ENCODE results near the gene OR2D2. TPM values are rescaled to one million over a fixed set of nuclear protein-coding genes. Genes with fewer than 3 reads are reported as not detected.
"Not testable (repeated sequence)": the region's sequence is repeated elsewhere in the genome, so short reads cannot be mapped to it uniquely, and the experiment has no call there.

OR2D2 gene
- total RNA-seq, 1 donor from 2014 or later = 0.35 TPM

DNA sequence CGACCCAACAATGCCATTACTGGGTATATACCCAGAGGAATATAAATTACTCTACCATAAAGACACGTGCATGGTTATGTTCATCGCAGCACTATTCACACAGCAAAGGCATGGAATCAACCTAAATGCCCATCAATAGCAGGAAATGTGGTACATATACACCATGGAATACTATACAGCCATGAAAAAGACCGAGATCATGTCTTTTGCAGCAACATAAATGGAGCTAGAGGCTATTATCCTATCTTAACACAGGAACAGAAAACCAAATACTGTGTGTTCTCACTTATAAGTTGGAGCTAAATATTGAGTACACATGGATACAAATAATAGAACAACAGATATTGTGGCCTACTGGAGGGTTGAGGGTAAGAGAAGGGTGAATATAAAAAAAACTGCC is 3.5 kb downstream of the OR2D2 start:
- TF ChIP-seq, protein P1, sequence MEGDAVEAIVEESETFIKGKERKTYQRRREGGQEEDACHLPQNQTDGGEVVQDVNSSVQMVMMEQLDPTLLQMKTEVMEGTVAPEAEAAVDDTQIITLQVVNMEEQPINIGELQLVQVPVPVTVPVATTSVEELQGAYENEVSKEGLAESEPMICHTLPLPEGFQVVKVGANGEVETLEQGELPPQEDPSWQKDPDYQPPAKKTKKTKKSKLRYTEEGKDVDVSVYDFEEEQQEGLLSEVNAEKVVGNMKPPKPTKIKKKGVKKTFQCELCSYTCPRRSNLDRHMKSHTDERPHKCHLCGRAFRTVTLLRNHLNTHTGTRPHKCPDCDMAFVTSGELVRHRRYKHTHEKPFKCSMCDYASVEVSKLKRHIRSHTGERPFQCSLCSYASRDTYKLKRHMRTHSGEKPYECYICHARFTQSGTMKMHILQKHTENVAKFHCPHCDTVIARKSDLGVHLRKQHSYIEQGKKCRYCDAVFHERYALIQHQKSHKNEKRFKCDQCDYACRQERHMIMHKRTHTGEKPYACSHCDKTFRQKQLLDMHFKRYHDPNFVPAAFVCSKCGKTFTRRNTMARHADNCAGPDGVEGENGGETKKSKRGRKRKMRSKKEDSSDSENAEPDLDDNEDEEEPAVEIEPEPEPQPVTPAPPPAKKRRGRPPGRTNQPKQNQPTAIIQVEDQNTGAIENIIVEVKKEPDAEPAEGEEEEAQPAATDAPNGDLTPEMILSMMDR (conservative IDR thresholded peaks at IDR 0.05; ENCODE audit: low read depth, low read length) = no peak
- no peak overlapping the region for H3K4me3 ChIP-seq (ENCODE audit: low read depth, low read length)
- DNase-seq (ENCODE audit: low read depth) = no peak

DNA sequence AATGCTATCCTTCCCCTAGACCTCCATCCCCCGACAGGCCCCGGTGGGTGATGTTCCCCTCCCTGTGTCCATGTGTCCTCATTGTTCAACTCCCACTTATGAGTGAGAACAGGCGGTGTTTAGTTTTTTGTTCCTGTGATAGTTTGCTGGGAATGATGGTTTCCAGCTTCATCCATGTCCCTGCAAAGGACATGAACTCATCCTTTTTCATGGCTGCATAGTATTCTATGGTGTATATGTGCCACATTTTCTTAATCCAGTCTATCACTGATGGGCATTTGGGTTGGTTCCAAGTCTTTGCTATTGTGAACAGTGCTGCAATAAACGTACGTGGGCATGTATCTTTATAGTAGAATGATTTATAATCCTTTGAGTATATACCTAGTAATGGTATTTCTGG is 4.6 kb downstream of the OR2D2 start:
- not testable (repeated sequence) for DNase-seq (ENCODE audit: low read depth); H3K4me3 ChIP-seq (ENCODE audit: low read depth, low read length)

DNA sequence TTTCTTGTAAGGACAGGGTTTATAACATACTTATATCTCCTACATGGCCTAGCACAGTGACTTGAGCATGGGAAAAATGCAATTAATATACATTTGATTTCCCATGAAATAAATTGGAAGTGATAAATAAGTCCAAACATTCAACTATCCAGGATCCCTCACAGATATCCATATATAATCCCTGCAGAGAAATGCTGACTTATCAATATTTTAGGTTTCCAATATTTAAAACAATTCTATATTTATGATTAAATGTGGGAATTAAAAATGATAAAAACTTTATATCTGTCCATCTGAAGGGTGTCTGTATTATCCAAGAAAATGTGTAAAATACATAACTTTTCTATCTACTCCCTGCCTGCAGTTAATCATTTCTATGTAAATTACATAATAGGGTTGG is 9.5 kb downstream of the OR2D2 start:
- no peak overlapping the region for H3K4me3 ChIP-seq (ENCODE audit: low read depth, low read length)
- TF ChIP-seq, protein P1 (conservative IDR thresholded peaks at IDR 0.05; ENCODE audit: low read depth, low read length) = no peak
- DNase-seq (ENCODE audit: low read depth) = no peak

DNA sequence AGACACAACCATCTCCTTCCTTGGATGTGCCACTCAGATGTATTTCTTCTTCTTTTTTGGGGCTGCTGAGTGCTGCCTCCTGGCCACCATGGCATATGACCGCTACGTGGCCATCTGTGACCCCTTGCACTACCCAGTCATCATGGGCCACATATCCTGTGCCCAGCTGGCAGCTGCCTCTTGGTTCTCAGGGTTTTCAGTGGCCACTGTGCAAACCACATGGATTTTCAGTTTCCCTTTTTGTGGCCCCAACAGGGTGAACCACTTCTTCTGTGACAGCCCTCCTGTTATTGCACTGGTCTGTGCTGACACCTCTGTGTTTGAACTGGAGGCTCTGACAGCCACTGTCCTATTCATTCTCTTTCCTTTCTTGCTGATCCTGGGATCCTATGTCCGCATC is 15.4 kb downstream of the OR2D2 start:
- no peak overlapping the region for H3K4me3 ChIP-seq (ENCODE audit: low read depth, low read length)
- DNase-seq (ENCODE audit: low read depth) = no peak
- TF ChIP-seq, protein P1 (conservative IDR thresholded peaks at IDR 0.05; ENCODE audit: low read depth, low read length) = no peak

DNA sequence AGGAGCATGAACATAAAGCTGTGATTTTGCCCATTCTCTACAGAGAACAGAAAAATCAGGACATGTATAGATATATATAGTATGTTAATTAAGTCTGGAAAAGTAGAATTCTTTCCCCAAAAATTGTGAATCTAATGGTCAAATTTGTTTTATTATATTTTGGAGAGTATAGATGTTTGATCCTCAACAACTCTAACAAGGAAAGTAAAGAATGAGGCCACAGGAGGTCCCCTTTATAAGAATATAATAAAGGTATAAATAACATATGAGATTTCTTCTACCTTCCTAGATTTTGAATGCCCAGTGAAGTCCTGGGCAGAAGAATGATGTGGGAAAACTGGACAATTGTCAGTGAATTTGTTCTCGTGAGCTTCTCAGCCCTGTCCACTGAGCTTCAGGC is 16.0 kb downstream of the OR2D2 start, which contains the start of gene OR10A4:
Gene OR10A4, plus strand, starts transcription at position 301 of the 400 bp plus-strand sequence. Its CDS starts 23 bp downstream, at position 324.
- no peak within 1 kb of the TSS for H3K4me3 ChIP-seq (ENCODE audit: low read depth, low read length)
- DNase-seq (ENCODE audit: low read depth) = no peak
- TF ChIP-seq, protein P1 (conservative IDR thresholded peaks at IDR 0.05; ENCODE audit: low read depth, low read length) = no peak

DNA sequence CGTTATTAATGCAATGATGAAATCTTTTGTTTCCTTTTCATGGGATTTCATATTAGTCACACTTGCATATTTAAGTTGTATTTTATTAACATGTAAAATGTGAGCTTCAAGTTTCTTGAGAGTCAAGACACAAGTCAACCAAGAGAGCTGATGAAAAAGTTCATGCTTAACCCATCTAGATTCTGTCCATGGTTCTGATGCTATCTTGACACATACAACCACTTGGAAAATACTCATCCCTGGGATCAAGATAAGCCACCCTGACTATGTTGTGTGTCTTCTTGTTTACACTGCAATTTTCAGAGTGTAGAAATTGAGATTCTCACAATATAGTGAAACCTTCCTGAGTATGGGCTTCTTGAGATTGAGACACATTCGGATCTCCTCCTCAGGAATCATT is 16.5 kb downstream of the OR2D2 start:
- DNase-seq (ENCODE audit: low read depth) = no peak
- TF ChIP-seq, protein P1 (conservative IDR thresholded peaks at IDR 0.05; ENCODE audit: low read depth, low read length) = no peak
- H3K4me3 ChIP-seq (ENCODE audit: low read depth, low read length) = no peak overlapping the region

DNA sequence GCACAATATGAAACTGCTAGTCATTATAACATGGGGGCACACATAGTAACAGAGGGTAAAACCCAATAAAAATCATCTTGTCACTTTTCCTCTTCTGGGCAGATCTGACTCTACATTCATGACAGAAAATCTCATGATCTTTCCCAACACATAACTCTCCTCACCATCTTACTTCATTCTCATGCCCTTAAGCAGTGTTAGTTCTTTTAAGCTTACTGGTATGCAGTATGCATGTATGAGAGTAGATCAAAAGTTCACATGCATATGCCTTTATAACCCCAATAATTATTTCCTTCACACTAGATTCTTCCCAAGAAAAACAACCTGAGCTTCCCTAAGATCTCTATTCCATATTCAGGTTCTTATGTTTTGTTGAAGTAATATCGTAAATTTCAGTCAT is 21.0 kb downstream of the OR2D2 start:
- DNase-seq (ENCODE audit: low read depth) = no peak
- H3K4me3 ChIP-seq (ENCODE audit: low read depth, low read length) = no peak overlapping the region
- TF ChIP-seq, protein P1 (conservative IDR thresholded peaks at IDR 0.05; ENCODE audit: low read depth, low read length) = no peak
